Measurements from ENCODE around the gene UCK2. TPM values are rescaled to one million over a fixed set of nuclear protein-coding genes. Genes with fewer than 3 reads are reported as not detected.

Gene UCK2
- total RNA-seq, 1 donor from 2014 or later = 103 TPM

GRCh38 chr1:165942927-165943597 lies 115.6 kb downstream of the UCK2 start:
- DNase-seq = no peak

GRCh38 chr1:165945911-165946310 lies 118.5 kb downstream of the UCK2 start:
- no peak for DNase-seq

GRCh38 chr1:165947797-165948455 lies 120.5 kb downstream of the UCK2 start:
- no peak for DNase-seq

- DNase-seq = no peak
Observed at GRCh38 chr1:165949335-165950130, 122.1 kb downstream of the UCK2 start.

- DNase-seq = no peak
Observed at GRCh38 chr1:165954940-165955339, 127.5 kb downstream of the UCK2 start.

GRCh38 chr1:165958306-165958705 lies 130.9 kb downstream of the UCK2 start:
- DNase-seq = no peak

- DNase-seq = no peak
Observed at GRCh38 chr1:165960136-165960535, 132.7 kb downstream of the UCK2 start.

GRCh38 chr1:165960881-165961280 lies 133.5 kb downstream of the UCK2 start:
- no peak for DNase-seq

Other genes starting within 250 kb of the UCK2 start
- gene MGST3, start 196.4 kb upstream of the UCK2 start, total RNA-seq = 200 TPM
- gene ALDH9A1, start 129.1 kb upstream of the UCK2 start, total RNA-seq = 63.2 TPM
- gene TMCO1, start 58.7 kb upstream of the UCK2 start, total RNA-seq = 59.9 TPM